Putamen (tissue), 1 donor: ENCODE measurements around the gene TTLL8.

Source experiments
- DNase-seq: peaks from one replicate; pipeline ENCODE4 v3.0.0-alpha.2; 2016; ENCODE audit warnings: low spot score

Gene TTLL8

DNA sequence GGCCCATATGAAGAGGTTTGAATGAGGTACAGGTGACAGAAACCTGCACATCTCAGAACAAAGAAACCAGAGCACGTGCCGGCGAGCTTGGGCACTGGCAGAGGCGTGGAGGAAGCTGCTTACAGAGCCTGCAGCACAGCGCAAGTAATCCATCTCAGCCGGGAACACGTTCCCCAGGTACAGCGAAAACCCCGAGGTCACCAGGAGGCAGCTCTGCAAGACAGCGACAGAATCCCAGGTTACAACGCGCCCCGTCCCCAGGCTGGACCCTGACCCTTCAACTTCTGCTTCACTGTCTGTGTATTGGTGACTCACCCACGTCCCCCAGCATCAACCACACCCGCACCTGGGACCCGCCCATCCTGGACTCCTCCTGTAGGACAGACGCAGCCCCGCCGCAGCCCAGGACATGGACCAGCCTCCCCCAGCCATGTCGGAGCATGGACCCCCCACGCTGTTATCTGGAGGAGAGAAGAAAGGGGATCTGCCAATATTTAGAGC lies 24.9 kb upstream of the TTLL8 start:
- no peak for DNase-seq

DNA sequence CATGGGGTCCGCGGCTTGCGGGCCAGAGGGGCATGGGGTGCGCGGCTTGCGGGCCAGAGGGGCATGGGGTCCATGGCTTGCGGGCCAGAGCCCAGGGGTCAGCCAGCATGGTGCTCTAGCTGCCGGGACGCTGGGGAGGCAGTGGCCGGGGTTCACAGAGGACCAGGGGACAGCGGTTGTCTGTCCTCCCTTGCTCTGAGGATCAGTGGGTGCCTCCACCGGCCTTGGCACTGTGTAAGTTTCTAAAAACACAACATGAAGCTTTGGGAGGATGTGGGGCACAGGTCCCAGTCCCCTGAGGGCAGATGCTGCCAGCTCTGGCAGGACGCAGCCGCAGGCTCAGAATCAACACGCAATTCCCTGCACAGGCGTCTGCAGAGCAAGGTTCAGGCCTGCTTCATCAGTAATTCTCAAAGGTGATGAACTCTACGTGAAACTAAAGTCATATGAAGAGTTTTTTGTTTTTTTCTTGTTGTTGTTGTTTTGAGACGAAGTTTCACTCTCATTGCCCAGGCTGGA lies 24.2 kb upstream of the TTLL8 start:
- no peak for DNase-seq

DNA sequence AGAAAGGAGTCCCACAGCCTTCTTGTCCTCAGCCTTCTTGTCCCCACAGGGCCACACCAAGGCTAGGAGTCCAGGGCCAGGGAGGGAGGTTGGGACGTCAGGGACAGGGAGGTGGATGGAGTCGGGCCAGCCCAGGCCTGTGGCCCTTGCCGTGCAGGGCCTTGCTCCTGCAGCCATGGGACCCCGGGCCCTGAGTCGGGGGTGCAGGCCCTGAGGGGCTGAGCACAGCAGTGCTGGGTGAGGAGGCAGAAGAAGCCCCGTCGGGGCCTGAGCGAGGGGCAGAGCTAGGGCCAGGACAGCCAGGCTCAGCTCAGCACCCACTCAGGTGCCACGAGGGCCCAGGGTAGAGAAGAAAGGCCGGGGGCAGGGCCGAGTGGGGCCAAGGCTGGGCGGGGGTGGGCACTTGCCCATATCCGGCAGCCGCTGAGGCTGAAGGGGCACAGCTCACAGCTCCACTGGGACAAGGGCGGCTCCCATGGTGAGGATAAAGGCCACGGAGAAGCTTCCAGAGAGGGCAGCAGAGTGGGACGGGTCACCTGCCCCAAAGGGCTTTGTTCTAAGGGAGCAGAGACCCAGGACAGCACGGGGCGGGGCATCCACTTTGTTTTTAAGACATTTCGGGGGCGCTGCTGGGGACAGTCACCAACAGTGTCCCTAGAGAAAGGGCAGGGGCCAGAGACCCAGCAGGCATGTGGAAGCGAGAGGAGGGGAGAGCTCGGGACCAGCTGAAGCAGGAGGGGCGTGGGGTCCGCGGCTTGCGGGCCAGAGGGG lies 23.5 kb upstream of the TTLL8 start:
- DNase-seq = no peak

DNA sequence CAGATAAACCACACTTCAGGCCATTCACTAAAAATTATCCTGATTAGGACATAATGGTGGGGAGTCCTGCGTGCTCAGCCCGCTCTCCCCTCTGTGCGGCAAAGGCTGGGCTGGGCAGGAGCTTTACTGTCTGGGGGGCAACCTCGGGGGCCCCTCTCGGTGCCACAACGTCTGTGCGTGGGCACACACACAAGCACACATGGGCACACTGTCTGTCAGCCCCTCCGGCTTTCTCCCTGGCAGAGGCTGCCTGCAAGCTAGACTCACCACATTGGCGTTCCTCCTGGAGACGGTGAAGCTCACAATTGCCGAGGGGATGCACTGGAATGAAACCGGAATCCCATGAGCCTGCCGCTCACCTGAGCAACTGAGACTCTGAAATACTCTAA lies 22.0 kb upstream of the TTLL8 start:
- DNase-seq = no peak

DNA sequence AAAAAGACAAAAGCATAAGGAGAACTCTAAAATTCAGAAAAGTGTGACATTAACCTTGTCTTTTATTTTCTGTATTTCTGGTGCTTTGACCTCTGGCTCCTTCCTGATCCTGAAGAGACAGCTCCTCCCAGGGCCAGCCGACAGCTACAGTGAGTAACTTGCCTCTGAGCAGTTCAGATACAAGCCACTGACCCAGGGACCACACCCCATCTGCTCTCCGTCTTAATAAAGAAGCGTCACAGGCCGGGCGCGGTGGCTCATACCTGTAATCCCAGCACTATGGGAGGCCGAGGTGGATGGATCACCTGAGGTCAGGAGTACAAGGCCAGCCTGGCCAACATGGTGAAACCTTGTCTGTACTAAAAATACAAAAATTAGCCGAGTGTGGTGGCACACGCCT lies 20.7 kb upstream of the TTLL8 start:
- DNase-seq = no peak

DNA sequence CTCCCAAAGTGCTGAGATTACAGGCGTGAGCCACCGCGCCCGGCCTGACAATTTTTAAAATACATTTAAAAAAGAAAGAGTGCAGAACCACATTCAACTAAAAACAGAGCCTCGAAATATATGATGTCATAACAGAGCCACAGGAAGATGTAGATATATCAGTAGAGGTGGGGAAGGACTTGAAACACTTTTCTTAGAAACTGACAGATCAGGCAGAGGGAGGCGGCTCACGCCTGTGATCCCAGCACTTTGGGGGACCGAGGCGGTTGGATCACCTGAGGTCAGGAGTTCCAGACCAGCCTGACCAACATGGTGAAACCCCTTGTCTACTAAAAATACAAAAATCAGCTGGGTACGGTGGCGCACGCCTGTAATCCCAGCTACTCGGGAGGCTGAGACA lies 20.1 kb upstream of the TTLL8 start:
- no peak for DNase-seq

DNA sequence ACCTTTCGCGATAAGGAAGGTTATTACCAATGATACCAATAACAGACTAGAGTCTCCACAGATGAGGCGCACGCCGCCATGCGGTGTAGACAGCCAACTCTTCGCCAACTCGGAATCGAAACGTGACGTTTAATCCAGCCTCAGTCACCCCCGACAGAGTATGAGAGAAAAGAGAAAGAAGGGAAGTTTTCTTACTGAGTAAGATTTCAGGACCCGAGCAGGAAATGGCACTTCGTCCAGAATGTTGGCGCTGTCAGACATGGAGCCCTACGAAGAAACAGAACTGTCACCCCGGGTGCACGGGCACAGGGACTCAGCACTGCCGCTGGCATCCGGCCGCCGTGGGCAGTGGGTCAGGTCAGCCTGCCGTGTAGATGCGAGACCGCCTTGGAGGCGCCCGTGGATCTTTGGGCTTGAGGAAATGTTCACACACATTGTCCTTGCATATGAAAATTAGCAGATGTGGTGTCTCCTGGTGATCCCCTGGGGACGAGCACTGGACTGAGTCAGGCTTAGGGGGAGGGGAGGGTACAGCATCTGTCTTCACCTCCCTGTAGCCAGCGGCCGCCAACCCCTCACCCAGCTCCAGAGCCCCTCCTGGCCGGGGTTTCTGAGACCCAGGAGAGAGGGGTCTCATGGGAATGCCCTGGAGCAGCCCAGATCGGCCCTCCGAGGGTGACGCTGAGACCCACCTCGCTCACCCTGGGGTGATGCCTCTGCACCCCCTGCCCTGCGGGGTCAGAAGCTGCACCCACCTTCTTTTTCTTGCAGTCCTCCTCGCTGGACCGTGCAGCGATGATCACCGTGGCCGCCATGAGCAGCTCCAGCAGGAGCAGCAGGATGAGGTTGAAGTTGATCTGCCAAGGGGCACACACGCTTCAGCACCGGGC lies 18.8 kb upstream of the TTLL8 start:
- DNase-seq = no peak

DNA sequence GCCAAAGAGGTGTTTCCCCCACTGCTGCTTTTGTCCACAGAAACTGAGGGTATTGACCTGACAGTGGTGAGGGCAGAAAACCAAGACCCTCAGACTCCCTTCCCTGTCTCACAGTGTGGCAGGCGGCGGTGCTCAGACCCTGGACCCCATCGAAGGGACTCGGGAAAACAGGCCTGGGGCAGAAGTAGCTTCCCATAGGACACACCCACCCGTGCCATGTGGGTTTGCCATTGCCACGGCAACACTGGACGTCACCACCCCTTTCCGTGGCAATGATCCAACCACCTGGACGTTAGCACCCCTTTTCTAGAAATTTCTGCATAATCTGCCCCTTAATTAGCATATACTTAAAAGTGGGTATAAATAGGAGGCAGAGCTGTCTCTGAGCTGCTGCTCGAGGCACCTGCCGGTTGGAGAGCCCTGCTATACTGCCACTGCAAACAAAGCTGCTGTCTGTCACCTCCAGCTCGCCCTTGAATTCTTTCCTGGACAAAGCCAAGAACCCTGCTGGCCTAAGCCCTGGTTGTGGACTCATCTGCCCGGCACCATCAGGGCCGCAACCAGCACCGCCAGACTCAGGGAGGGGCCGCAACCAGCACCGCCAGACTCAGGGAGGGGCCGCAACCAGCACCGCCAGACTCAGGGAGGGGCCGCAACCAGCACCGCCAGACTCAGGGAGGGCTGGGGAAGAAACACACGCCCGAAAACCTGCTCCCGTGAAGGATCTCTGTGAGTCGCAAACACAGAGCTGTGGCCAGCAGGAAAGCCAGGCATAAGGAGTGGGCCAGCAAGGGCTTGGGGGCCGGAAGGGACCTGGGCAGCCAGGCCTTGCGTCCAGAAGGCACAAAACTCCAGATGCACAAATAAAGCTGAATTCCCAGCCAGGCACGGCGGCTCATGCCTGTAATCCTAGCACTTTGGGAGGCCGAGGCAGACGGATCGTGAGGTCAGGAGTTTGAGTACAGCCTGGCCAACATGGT lies 16.7 kb upstream of the TTLL8 start:
- DNase-seq = no peak

DNA sequence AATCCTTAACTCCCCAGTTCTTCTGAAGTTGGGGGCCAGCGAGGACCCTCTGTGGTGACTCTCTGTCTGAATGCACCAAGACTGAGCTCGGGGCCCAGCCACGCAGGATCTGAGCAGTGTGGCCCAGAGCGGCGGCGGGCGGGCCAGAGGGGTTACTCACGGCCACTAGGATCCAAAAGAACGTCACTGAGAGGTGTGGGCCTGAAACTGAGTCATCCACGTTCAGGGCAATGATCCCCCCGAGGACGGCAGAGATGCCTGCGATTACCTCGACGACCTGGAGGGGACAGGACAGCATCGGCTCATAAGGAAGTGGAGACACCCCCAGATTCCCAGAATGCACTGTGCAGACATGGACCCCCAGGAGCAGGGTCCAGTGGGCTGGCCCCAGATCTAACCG lies 16.0 kb upstream of the TTLL8 start:
- DNase-seq = no peak

DNA sequence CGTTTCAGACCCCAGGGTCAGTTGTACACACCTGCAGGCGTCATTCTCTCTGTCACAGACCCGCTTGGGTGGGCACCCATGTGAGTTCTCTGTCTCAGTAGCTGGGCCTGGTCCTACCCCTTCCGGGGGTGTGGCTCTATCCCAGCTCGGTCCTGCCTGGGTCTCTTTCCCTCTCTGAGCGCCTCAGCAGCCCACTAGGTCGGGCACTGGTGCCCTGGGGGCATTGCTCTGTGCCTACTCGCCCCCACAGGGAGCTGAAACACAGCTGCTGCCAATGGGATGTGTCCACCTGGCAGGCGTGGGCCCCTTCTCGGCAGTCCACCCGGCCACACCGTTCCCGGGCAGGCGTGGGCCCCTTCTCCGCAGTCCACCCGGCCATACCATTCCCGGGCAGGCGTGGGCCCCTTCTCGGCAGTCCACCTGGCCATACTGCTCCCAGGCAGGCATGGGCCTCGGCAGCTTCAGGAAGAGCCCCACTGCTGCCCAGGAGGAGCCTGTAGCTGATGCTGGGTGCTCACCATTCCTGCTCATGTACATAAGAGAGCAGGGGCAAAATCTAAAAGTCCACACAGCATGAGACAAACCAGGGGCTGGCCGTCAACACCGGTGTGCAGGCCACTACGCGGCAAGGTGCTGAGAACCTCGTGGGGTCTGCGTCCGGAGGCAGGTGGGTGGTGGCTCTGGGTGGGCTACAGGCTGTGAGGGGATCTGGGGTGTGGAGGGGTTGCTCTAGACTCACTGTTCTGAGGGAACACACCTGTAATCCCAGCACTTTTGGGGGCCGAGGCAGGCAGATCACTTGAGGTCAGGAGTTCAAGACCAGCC lies 14.8 kb upstream of the TTLL8 start:
- DNase-seq = no peak

DNA sequence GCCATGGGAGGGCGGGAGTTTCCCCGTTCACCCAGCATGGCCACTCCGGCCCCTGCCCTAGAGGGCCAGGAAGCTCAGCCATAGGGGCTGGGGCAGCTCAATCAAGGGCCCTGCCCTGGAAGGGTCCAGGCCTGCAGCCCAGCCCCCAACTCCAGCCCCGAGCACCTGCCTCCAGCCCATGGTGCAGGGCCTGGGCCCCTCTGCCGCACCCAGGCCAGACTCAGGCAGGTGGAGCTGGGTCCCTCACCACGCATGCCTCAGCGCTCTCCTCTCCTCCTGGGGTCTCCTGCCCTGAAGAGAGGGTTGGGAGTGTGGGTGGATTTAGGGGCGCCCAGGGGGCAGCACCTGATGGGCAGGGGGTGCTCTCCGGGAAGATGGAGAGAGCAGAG lies 14.1 kb upstream of the TTLL8 start:
- DNase-seq = no peak

DNA sequence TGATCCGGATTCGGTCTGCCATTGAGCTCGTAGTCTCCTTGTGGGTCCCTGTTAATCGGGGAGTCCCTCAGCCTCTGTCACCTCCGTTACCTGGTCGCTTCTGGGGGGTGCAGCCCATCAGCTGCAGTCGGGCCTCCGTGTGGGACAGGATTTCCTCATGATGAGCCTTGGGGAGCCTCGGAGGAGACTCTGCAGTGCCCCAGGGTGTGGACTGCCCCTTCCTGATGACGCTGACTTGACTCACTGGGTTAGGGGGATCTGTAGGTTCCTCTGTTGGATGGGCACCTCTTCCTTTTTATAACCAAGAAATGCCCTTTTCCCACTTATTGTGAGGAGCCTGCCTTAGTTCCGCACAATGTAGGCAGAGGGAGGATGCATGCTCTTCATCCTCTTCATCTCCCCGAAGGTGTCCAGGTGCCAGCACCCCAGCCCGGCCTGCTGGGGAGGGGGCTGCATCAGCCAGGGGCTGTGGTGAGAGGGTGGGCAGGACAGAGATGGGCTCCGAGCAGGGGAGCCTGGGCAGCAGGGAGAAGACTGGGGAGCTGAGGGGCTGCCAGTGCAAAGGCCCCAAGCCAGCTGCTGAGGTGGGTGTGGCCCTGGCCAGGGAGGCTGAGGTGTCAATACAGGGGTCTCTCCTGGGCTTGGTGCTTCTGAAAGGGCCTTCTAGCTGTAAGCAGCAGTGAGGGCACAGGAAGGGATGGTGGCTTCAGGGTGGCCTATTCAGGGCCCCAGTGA lies 13.5 kb upstream of the TTLL8 start:
- DNase-seq = no peak

DNA sequence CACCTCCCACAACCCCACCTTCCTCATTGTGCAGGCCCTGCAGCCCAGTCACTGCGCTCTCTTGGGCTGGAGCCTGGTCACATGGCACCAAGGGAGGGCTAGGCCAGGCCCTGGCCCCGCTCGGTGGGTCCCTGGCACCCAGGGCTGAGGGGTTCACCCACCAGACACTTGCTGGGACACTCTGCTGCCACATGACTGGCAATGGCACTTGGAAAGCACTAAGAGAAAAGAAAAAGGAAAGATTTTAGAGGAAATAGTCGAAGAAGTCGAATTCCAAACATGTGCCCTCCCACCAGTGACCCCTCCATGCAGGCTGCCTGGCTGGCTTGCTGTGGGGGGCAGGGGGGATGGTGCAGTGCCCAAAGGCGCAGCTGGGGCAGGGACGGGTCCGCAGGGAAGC lies 12.3 kb upstream of the TTLL8 start:
- DNase-seq = no peak

DNA sequence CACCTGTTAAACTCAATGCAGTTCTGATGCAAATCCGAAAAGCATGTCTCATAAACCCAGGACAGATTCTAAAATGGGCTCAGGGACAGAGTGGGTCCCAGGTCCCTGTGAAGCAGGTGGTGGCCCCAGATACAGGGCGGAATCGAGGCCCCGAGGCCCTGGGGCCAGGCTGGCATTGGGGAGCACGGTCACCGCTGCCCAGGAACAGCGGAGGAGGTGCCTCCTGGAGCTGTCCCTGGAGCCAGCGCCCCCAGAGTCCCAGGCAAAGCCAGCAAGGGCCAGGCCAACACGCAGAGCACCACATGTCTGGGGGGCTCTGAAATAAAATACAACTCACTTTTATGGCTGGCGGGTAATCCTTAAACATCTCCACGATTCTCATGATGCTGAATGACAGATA lies 10.0 kb upstream of the TTLL8 start:
- no peak for DNase-seq

DNA sequence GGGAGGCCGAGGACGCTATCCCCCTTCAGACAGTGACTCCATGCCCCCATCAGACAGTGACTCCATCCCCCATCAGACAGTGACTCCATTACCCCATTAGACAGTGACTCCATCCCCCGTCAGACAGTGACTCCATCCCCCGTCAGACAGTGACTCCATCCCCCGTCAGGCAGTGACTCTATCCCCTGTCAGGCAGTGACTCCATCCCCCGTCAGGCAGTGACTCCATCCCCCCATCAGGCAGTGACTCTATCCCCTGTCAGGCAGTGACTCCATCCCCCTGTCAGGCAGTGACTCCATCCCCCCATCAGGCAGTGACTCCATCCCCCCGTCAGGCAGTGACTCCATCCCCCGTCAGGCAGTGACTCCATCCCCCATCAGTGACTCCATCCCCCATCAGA lies 9.1 kb upstream of the TTLL8 start:
- DNase-seq = no peak

DNA sequence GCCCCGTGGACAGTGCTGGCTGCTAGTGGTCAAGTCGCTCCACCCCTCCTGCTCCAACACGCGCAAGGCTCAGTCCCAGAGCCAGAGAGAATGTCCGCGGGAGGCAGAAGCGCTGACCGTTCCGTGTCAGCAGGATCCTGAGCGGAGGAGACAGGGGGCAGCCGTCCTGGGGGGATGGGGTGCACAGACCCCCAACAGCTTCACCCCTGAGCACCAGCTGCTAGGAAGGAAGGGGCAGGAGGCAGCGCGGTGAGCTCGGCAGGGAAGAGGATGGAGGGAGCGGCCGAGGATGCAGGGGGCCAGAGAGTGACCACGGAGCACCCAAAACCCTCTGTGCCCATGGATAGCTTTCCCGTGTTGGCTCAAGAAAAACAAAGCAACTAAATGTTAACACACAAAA lies 6.4 kb upstream of the TTLL8 start:
- DNase-seq = no peak

DNA sequence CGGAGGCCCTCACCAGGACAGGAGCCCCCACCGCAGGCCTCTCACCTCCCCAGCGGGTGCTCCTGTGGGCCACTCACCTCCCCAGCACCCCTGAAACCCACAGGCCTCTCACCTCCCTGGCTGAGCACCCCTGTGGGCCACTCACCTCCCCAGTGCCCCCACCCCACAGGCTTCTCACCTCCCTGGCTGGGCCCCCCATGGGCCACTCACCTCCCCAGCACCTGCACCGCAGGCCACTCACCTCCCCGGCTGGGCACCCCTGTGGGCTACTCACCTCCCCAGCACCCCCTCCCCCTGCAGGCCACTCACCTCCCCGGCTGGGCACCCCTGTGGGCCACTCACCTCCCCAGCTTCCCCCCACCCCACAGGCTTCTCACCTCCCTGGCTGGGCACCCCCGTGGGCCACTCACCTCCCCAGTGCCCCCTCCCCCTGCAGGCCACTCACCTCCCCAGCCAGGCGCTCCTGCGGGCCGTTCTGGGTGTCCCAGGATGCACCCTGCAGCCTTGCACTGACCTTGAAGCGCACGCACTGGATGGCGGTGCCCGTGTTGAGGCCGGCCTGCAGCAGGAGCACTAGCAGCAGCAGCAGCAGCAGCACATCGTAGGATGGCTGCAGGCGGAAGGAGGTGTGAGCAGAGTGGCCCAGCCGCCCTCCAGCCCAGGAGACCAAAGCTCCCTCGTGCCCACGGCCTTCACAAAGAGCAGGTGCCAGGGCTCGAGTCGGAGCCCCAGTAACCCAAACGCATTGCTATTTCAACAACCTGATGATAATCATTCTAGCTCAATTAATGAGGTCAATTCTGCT lies 5.7 kb upstream of the TTLL8 start:
- DNase-seq = no peak

DNA sequence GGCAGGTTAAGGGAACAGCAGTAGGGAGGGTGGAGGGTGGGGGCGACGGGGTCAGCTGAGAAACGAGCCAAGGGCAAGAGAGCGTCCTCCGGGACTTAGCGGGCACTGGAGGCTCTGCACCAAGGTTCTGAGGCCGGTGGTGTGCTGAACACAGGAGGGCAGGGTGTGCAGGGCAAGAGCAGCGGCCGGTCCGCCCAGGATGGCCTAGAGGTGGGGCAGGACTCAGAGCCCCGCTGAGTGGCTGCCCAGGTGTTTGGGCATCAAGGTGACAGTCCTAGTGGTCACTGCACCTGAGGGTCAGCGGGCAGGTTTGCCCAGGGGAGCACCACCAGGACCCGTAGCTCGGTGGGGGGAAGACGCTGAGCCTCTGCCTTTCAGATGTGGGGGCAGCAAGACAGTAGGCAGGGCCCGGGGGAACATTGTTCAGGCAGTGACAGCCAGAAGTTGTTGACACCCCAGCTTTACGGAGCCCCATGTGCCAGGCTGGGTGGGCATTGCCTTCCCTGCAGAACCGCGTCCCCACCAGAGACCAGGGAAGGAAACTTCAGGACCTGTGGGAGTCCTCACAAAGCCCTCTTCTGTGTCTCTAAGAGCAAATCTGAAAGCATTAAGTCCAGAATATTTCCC lies 4.5 kb upstream of the TTLL8 start:
- DNase-seq = no peak

DNA sequence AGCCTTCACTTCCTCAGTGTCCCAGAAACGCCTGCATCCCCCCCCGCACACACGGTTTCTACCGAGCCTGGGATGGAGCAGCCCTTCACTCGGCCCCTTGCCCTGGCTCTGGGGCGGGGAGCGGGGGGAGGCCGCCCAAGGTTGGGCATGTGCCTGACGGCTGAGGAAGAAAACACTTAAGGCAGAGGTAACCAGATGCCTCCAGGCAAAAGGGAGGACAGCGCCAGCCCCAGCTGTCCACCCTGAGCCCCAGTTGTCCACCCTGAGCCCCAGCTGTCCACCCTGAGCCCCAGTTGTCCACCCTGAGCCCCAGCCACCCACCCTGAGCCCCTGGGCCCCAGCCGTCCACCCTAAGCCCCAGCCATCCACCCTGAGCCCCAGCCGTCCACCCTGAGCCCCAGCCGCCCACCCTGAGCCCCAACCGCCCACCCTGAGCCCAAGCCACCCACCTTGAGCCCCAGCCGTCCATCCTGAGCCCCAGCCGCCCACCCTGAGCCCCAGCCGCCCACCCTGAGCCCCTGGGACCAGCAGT lies 3.8 kb upstream of the TTLL8 start:
- no peak for DNase-seq
